ENCODE measurements around the gene CYP19A1.

GRCh38 chr15:51189669-51190385 lies 148.6 kb downstream of the CYP19A1 start:
- TF ChIP-seq EGR1 (IDR thresholded peaks at IDR 0.05): no peak
- no peak for TF ChIP-seq EP300 (IDR thresholded peaks at IDR 0.05; ENCODE audit: borderline replicate concordance)
- TF ChIP-seq FOXM1 (IDR thresholded peaks at IDR 0.05; ENCODE audit: borderline replicate concordance, low read depth): no peak
- TF ChIP-seq YY1 (IDR thresholded peaks at IDR 0.05; ENCODE audit: low read depth): no peak
- TF ChIP-seq TEAD4 (IDR thresholded peaks at IDR 0.05): no peak
